Astrocyte (in vitro differentiated cells and primary cell): Measurements from ENCODE around the gene ARVCF. TPM values are rescaled to one million over a fixed set of nuclear protein-coding genes. Genes with fewer than 3 reads are reported as not detected.
A peak's percentile ranks its signal among the peaks of the same experiment; 100 is the strongest.

Experiments
- DNase-seq: peaks from one replicate; pipeline ENCODE4 v3.0.0-alpha.2; 2010; ENCODE audit warnings: low read depth
- FAIRE-seq: peaks from 2 replicates; lab custom pipeline; 2011; peaks lifted over from hg19 to GRCh38; lab: Jason Lieb, UNC
- H2AFZ ChIP-seq: 2 replicates; pipeline ENCODE4 v1.6.0; 2012; ENCODE audit warnings: low read depth, low read length, inconsistent platforms
- H3K27ac ChIP-seq: 2 replicates; pipeline ENCODE4 v1.5.1; 2011; ENCODE audit warnings: low read depth, low read length, inconsistent platforms
- H3K27me3 ChIP-seq: 2 replicates; pipeline ENCODE4 v1.6.0; 2011; ENCODE audit warnings: low read length, inconsistent platforms; ENCODE audit not compliant: insufficient read depth
- H3K36me3 ChIP-seq: 2 replicates; pipeline ENCODE4 v1.5.1; 2011; ENCODE audit warnings: low read length, inconsistent platforms; ENCODE audit not compliant: insufficient read depth
- H3K4me1 ChIP-seq: 2 replicates; pipeline ENCODE4 v1.5.1; 2011; ENCODE audit warnings: low read length, inconsistent platforms; ENCODE audit not compliant: insufficient read depth
- H3K4me2 ChIP-seq: 2 replicates; pipeline ENCODE4 v1.6.0; 2012; ENCODE audit warnings: low read length, inconsistent platforms
- H3K4me3 ChIP-seq: 2 replicates; pipeline ENCODE4 v1.5.1; 2011; ENCODE audit warnings: low read depth, mild to moderate bottlenecking, low read length, inconsistent platforms; ENCODE audit not compliant: insufficient read depth
- H3K79me2 ChIP-seq: 2 replicates; pipeline ENCODE4 v1.6.0; 2012; ENCODE audit warnings: mild to moderate bottlenecking, low read length, inconsistent platforms; ENCODE audit not compliant: insufficient read depth
- H3K9ac ChIP-seq: 2 replicates; pipeline ENCODE4 v1.6.0; 2012; ENCODE audit warnings: mild to moderate bottlenecking, low read length, inconsistent platforms
- H3K9me3 ChIP-seq: 2 replicates; pipeline ENCODE4 v1.5.1; 2012; ENCODE audit warnings: low read depth, mild to moderate bottlenecking, low read length, inconsistent platforms; ENCODE audit not compliant: insufficient read depth
- H4K20me1 ChIP-seq: 2 replicates; pipeline ENCODE4 v1.6.0; 2012; ENCODE audit warnings: low read length, inconsistent platforms; ENCODE audit not compliant: insufficient read depth
- H3K27ac Mint-ChIP-seq: one replicate; pipeline ENCODE4 v1.8.0; 2021; ENCODE audit warnings: mild to moderate bottlenecking, mixed read lengths; ENCODE audit not compliant: unreplicated experiment
- H3K27me3 Mint-ChIP-seq: one replicate; pipeline ENCODE4 v1.8.0; 2021; ENCODE audit warnings: low read depth, mixed read lengths; ENCODE audit not compliant: unreplicated experiment
- H3K36me3 Mint-ChIP-seq: one replicate; pipeline ENCODE4 v1.8.0; 2021; ENCODE audit warnings: low read depth, mixed read lengths; ENCODE audit not compliant: unreplicated experiment
- H3K4me1 Mint-ChIP-seq: one replicate; pipeline ENCODE4 v1.8.0; 2021; ENCODE audit warnings: low read depth, mixed read lengths; ENCODE audit not compliant: unreplicated experiment
- H3K4me3 Mint-ChIP-seq: one replicate; pipeline ENCODE4 v1.8.0; 2021; ENCODE audit warnings: mild to moderate bottlenecking, moderate library complexity, mixed read lengths; ENCODE audit not compliant: unreplicated experiment
- H3K9me3 Mint-ChIP-seq: one replicate; pipeline ENCODE4 v1.8.0; 2021; ENCODE audit warnings: mild to moderate bottlenecking, mixed read lengths; ENCODE audit not compliant: unreplicated experiment
- EZH2 ChIP-seq: IDR thresholded peaks from 2 replicates; pipeline ENCODE4 v1.6.1; 2012; ENCODE audit warnings: mild to moderate bottlenecking, low read length, inconsistent platforms; ENCODE audit not compliant: insufficient read depth
- total RNA-seq: library from RNA; stranded (reverse); gene quantifications from 2 replicates; pipeline ENCODE4 v1.2.1, GENCODE V29; 2021
- TF ChIP-seq, protein P1 (sequence below): IDR thresholded peaks from 2 replicates; pipeline ENCODE4 v1.5.1; 2011; ENCODE audit warnings: low read depth, mild to moderate bottlenecking, inconsistent platforms, low read length, moderate library complexity; ENCODE audit not compliant: insufficient read depth

Gene ARVCF
- total RNA-seq, 1 donor from 2014 or later, result 17.9 TPM

DNA sequence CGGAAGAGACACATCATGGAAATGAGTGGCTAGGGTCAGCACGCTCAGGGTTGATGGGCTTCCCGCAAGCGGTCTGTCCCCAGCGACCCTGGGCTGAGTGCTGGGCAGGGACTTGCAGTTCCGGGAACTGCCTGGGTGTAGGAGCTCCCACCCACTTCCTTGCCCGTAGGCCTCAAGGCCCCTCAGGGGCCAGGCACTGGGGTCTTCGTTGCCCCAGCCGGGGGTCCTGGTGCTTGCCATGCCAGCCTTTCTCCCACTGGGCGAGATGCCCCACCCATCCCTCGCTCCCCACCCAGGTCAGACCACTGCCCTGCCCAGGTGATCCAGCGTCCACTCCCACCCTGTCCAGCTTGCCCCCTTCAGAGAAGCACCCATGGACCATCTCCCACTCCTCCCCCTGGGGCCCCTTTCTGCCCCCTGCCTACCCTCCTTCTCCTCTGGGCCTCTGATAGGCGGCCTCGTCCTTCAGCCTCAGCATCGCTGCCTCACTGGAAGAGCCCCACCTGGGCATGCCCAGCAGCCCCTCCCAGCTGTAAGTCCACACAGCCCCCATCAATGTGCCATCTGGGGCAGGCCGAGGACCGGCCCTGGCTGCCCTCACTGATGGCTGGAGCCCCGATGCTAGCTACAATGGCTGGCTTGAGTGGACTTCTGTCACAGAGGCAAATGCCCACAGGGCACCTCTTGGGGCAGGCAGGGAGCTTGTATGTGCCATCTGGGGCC, 45.6 kb upstream of the ARVCF start:
- Histone ChIP-seq H3K9ac (no peak overlapping the region), H3K4me1 (peaks cover 13% of the 10 kb centered on the region), H3K36me3 (no peaks in the 10 kb centered on the region), H3K27me3 (no peaks in the 10 kb centered on the region), H3K4me2 (peak overlapping the region; percentile 39), H2AFZ (no peak overlapping the region), H3K27ac (no peak overlapping the region), H3K4me3 (no peak overlapping the region), H3K79me2 (no peaks in the 10 kb centered on the region), H4K20me1 (peaks cover 11% of the 10 kb centered on the region), H3K9me3 (no peaks in the 10 kb centered on the region)
- Mint-ChIP-seq H3K4me3 (no peak overlapping the region), H3K9me3 (no peaks in the 10 kb centered on the region), H3K4me1 (peaks cover 7% of the 10 kb centered on the region), H3K27me3 (no peaks in the 10 kb centered on the region), H3K36me3 (peaks cover 21% of the 10 kb centered on the region), H3K27ac (no peak overlapping the region)
- no peak for FAIRE-seq
- TF ChIP-seq, protein P1, sequence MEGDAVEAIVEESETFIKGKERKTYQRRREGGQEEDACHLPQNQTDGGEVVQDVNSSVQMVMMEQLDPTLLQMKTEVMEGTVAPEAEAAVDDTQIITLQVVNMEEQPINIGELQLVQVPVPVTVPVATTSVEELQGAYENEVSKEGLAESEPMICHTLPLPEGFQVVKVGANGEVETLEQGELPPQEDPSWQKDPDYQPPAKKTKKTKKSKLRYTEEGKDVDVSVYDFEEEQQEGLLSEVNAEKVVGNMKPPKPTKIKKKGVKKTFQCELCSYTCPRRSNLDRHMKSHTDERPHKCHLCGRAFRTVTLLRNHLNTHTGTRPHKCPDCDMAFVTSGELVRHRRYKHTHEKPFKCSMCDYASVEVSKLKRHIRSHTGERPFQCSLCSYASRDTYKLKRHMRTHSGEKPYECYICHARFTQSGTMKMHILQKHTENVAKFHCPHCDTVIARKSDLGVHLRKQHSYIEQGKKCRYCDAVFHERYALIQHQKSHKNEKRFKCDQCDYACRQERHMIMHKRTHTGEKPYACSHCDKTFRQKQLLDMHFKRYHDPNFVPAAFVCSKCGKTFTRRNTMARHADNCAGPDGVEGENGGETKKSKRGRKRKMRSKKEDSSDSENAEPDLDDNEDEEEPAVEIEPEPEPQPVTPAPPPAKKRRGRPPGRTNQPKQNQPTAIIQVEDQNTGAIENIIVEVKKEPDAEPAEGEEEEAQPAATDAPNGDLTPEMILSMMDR, result no peak
- TF ChIP-seq EZH2, result no peak
- DNase-seq, result no peak

DNA sequence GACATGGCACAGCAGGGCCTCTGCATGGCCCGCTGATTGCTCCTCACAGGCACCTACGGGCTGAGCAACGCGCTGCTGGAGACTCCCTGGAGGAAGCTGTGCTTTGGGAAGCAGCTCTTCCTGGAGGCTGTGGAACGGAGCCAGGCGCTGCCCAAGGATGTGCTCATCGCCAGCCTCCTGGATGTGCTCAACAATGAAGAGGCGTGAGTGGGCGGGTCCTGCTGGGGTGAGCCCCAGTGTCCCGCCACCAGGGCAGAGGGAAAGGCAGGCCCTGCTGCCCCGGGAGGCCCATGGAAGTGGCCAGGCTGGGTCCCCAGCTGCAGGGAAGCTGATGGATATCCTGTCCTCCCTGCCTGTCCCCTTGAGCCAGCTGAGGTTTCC, 44.8 kb upstream of the ARVCF start:
- no peaks in the 10 kb centered on the region for H3K27me3 ChIP-seq
- Mint-ChIP-seq H3K9me3 (no peaks in the 10 kb centered on the region), H3K4me3 (no peak overlapping the region), H3K4me1 (peaks cover 7% of the 10 kb centered on the region), H3K27me3 (no peaks in the 10 kb centered on the region), H3K27ac (no peak overlapping the region), H3K36me3 (peaks cover 23% of the 10 kb centered on the region)
- H3K4me3 ChIP-seq, result no peak overlapping the region
- H3K36me3 ChIP-seq, result no peaks in the 10 kb centered on the region
- H2AFZ ChIP-seq, result no peak overlapping the region
- H3K4me2 ChIP-seq, result no peak overlapping the region
- H3K4me1 ChIP-seq, result peaks cover 13% of the 10 kb centered on the region
- H3K9ac ChIP-seq, result no peak overlapping the region
- H3K27ac ChIP-seq, result no peak overlapping the region
- H4K20me1 ChIP-seq, result peaks cover 11% of the 10 kb centered on the region
- no peaks in the 10 kb centered on the region for H3K79me2 ChIP-seq
- TF ChIP-seq EZH2, result no peak
- no peak for FAIRE-seq
- no peaks in the 10 kb centered on the region for H3K9me3 ChIP-seq
- DNase-seq, result peak; percentile 28

DNA sequence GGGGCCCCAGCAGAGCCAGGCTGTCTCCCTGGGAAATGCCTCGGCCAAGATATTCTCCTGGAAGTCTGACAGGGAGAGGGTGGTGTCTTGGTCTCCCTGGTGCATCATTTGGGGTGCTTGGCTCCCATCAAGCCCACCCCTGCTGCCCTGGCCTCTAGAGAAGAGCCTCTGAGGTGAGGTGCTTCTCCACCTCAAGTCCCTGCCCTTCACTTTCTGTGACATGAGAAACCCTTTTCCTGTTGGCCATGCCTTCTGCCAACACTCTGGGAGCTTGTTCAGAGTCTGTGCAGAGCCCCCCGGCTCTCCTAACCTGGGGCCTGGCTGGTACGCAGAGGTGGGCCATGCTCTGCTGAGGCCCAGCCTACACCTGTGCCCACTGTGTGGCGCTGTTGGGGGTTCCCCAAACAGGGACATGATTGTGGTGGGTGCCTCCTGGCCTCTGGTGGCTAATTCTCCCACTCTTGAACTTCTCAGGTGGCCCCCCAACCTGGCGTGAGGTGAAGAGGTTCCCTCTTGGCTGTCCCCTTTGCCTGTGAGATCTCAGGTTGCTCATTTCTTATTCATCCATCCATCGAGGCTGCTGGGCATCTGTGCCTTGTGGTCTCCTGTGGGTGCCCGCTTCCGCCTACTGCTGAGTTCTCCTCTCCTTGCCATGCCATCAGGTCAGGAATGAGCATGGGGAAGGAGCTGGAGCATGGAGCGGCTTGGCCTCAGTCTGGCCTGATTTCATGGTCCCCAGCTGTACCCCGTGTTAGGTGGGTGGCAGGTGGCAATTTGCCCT, 44.3 kb upstream of the ARVCF start:
- no peaks in the 10 kb centered on the region for H3K36me3 ChIP-seq
- DNase-seq, result no peak

More for the DNA sequence above, 44.3 kb upstream of the ARVCF start:
- Histone ChIP-seq H3K79me2 (no peaks in the 10 kb centered on the region), H3K4me2 (no peak overlapping the region), H2AFZ (no peak overlapping the region), H3K4me1 (peaks cover 13% of the 10 kb centered on the region), H3K27ac (no peak overlapping the region), H3K9ac (no peak overlapping the region), H3K27me3 (no peaks in the 10 kb centered on the region), H3K9me3 (no peaks in the 10 kb centered on the region), H4K20me1 (peaks cover 11% of the 10 kb centered on the region), H3K4me3 (no peak overlapping the region)
- no peak for FAIRE-seq
- Mint-ChIP-seq H3K27ac (no peak overlapping the region), H3K4me3 (no peak overlapping the region), H3K9me3 (no peaks in the 10 kb centered on the region), H3K36me3 (peaks cover 27% of the 10 kb centered on the region), H3K27me3 (no peaks in the 10 kb centered on the region), H3K4me1 (peaks cover 7% of the 10 kb centered on the region)
- TF ChIP-seq, protein P1, result no peak
- TF ChIP-seq EZH2, result no peak
